Adrenal gland (tissue), 12 donors: ENCODE measurements around the gene PAX5. TPM values are rescaled to one million over a fixed set of nuclear protein-coding genes. Genes with fewer than 3 reads are reported as not detected.
A peak's percentile ranks its signal among the peaks of the same experiment; 100 is the strongest.

Experiments used
- DNase-seq, 7 donors: peaks; one replicate each; pipeline ENCODE4 v3.0.0-alpha.2; 2019 to 2020
- H3K27ac ChIP-seq, 5 donors: fragments of 200-600 bp; sonication (generic) in 4 of 5; 1 replicate in 3 of 5; 2 replicates in 2 of 5; pipeline versions ENCODE4 v1.5.1 to v1.8.0; 2016 to 2020; ENCODE audit warnings: mild to moderate bottlenecking in 1 of 5
- H3K27me3 ChIP-seq: fragments of 200-600 bp; 2 replicates; pipeline ENCODE4 v1.8.0; 2021
- H3K36me3 ChIP-seq, 2 donors: fragments of 200-600 bp; replicated peaks in 1 of 2; 1 replicate in 1 of 2; 2 replicates in 1 of 2; pipeline versions ENCODE4 v1.5.1 to v1.8.0; 2018 to 2022
- H3K4me1 ChIP-seq, 2 donors: fragments of 200-600 bp; replicated peaks in 1 of 2; 1 replicate in 1 of 2; 2 replicates in 1 of 2; pipeline versions ENCODE4 v1.5.1 to v1.8.0; 2018 to 2021
- H3K4me3 ChIP-seq, 4 donors: fragments of 200-600 bp; sonication (generic) in 3 of 4; one replicate each; pipeline ENCODE4 v1.5.1; 2016 to 2018
- H3K9me3 ChIP-seq, 3 donors: fragments of 200-600 bp; sonication (generic) in 1 of 3; replicated peaks in 1 of 3; 1 replicate in 2 of 3; 2 replicates in 1 of 3; pipeline versions ENCODE4 v1.5.1 to v1.8.0; 2016 to 2021
- CTCF ChIP-seq, 6 experiments: fragments of 450-650 bp in 4 of 6; fragments of 200-600 bp in 2 of 6; sonication (generic) in 1 of 6; IDR thresholded peaks; 1 replicate in 5 of 6; 2 replicates in 1 of 6; pipeline versions ENCODE4 v1.5.1 to v1.8.0; 2016 to 2021; ENCODE audit warnings: antibody characterized with exemption in 6 of 6, mild to moderate bottlenecking in 2 of 6, moderate library complexity in 1 of 6
- POLR2A ChIP-seq, 2 donors: fragments of 450-650 bp; IDR thresholded peaks; one replicate each; pipeline ENCODE4 v1.6.1; 2017; ENCODE audit warnings: antibody characterized with exemption in 2 of 2, mild to moderate bottlenecking in 2 of 2, moderate library complexity in 1 of 2
- WGBS, 4 donors: extraction: QIAGEN DNeasy Blood & Tissue Kit in 2 of 4; methylation state at CpG; one replicate each; pipeline versions ENCODE4 v1.1.5 to v1.1.7; 2013 to 2017; 5-methylcytosine and 5-hydroxymethylcytosine counted together
- intact Hi-C, 2 donors: fragments of 100-400 bp; cut with DNase I; formaldehyde crosslinking; loops; one replicate each; pipeline versions ENCODE4 v1.14.1 to v1.15.0; 2022 to 2023
- polyA plus RNA-seq, 3 donors: library from polyadenylated mRNA; stranded (reverse); fragments of 200-250 nt in 2 of 3; fragments of 350-450 nt in 1 of 3; fragmentation: Illumina TruSeq in 1 of 3; extraction: RNeasy Lipid Tissue Mini Kit (QIAGEN cat#74804) in 1 of 3; gene quantifications; one replicate each; pipeline ENCODE4 v1.2.3, GENCODE V29; 2013 to 2014
- total RNA-seq, 9 donors: library from RNA; depleted of rRNA in 4 of 9; stranded (reverse); fragments of >200 nt in 4 of 9; fragments of 120-200 nt in 1 of 9; fragmentation: NEBNext Ultra II Directional in 1 of 9; extraction: Animal tissue kit (Norgen Biotek cat#: 25700) in 1 of 9; gene quantifications; one replicate each; pipeline versions ENCODE4 v1.1.0 to v1.2.4, GENCODE V29; 2013 to 2023
- donor health status: healthy with polysubstance abuse.
- donor health status: Bipolar disorder and iron deficiency.
- donor health status: DM: yes; HTN: yes; CAD: no.
- donor health status: DM: no; HTN: no; CAD: no.
- donor health status: DM: no; HTN: no; CAD: no.
- donor health status: DM: yes; HTN: yes; CAD: no.

Gene PAX5
- total and polyA plus RNA-seq, 12 donors = under 0.01 to 0.22 (median 0.09) TPM; not detected in 6

GRCh38 chr9:36813154-36813553 is 220.9 kb downstream of the PAX5 start:
- peak in 1 of 7 donors; percentile 23 for DNase-seq
- Histone ChIP-seq H3K4me3 (no peak overlapping the region), H3K4me1 (peaks cover 0 to 1% of the 10 kb centered on the region in 2 donors), H3K9me3 (no peaks in the 10 kb centered on the region), H3K36me3 (no peaks in the 10 kb centered on the region), H3K27ac (no peak overlapping the region), H3K27me3 (no peaks in the 10 kb centered on the region)
- intact Hi-C loops = no loop called here
- TF ChIP-seq POLR2A (IDR thresholded peaks at IDR 0.05) (no peak), CTCF (IDR thresholded peaks at IDR 0.05) (no peak)
- WGBS, 4 donors = 70 to 81% (median 76%) methylated on average over 10 of the region's 10 CpGs

GRCh38 chr9:36812556-36812955 is 221.5 kb downstream of the PAX5 start:
- Histone ChIP-seq H3K4me3 (no peak overlapping the region), H3K9me3 (no peaks in the 10 kb centered on the region), H3K36me3 (no peaks in the 10 kb centered on the region), H3K27me3 (no peaks in the 10 kb centered on the region), H3K4me1 (no peaks in the 10 kb centered on the region), H3K27ac (no peak overlapping the region)
- intact Hi-C loops = no loop called here
- no peak for TF ChIP-seq POLR2A (IDR thresholded peaks at IDR 0.05)
- no peak for TF ChIP-seq CTCF (IDR thresholded peaks at IDR 0.05)
- DNase-seq = no peak

- no peaks in the 10 kb centered on the region for H3K27me3 ChIP-seq
- H3K9me3 ChIP-seq = no peaks in the 10 kb centered on the region
- H3K27ac ChIP-seq = no peak overlapping the region
- TF ChIP-seq CTCF (IDR thresholded peaks at IDR 0.05) (no peak), POLR2A (IDR thresholded peaks at IDR 0.05) (no peak)
- no peaks in the 10 kb centered on the region for H3K36me3 ChIP-seq
- intact Hi-C loops = no loop called here
- no peak overlapping the region for H3K4me3 ChIP-seq
- WGBS, 4 donors = 30 to 55% (median 50%) methylated on average over 3 to 4 of the region's 4 CpGs
- H3K4me1 ChIP-seq = no peaks in the 10 kb centered on the region
- no peak for DNase-seq
Observed at GRCh38 chr9:36808251-36808650, 225.8 kb downstream of the PAX5 start.

GRCh38 chr9:36803961-36804360 is 230.1 kb downstream of the PAX5 start:
- Histone ChIP-seq H3K4me1 (no peaks in the 10 kb centered on the region), H3K27ac (no peak overlapping the region), H3K4me3 (no peak overlapping the region), H3K9me3 (no peaks in the 10 kb centered on the region), H3K36me3 (no peaks in the 10 kb centered on the region), H3K27me3 (peaks cover 5% of the 10 kb centered on the region)
- TF ChIP-seq CTCF (IDR thresholded peaks at IDR 0.05) = no peak
- no peak for TF ChIP-seq POLR2A (IDR thresholded peaks at IDR 0.05)
- intact Hi-C loops = no loop called here
- 43 to 52% (median 46%) methylated on average over 11 of the region's 11 CpGs for WGBS, 4 donors
- no peak for DNase-seq
